T-helper 9 cell (primary cell): ENCODE data around the gene KMT2C.
"Not testable (repeated sequence)": the region's sequence is repeated elsewhere in the genome, so short reads cannot be mapped to it uniquely, and the experiment has no call there.

Source experiments
- DNase-seq: peaks from one replicate; pipeline ENCODE4 v3.0.0-alpha.2; 2020

KMT2C gene

DNA sequence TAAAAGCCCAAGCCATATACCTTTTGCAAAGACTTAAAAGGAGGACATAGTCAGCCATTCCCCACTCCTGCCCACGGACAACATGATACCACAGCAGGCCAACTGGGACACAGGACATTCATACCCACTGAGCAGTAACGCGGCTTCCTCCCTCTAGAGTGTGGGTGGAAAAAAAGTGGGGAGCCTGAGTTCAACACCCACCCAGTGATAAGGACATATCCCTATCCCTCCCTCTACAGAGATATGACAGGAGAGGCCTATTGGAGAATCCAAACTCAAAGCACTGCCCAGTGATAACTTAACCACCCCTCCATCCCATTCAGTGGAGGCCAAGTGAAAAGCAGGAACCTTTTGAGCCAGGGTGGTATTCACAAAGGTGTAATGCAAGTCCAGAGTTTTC, 148.8 kb downstream of the KMT2C start:
- not testable (repeated sequence) for DNase-seq

DNA sequence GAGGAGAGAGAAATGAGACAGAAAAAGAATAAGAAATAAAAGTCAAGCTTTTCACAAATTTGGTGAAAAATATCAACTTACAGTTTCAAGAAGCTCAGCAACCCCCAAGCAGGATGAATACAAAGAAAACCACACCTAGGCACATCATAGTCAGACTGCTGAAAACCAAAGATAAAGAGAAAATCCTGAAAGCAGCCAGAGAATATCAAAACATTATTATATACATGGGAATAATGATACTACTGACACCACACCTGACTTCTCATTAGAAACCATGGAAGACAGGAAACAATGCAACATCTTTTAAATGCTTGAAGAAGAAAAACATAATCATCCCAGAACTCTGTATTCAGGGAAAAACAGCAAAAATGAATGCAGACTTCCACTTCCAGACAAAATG, 149.6 kb downstream of the KMT2C start:
- DNase-seq = not testable (repeated sequence)

DNA sequence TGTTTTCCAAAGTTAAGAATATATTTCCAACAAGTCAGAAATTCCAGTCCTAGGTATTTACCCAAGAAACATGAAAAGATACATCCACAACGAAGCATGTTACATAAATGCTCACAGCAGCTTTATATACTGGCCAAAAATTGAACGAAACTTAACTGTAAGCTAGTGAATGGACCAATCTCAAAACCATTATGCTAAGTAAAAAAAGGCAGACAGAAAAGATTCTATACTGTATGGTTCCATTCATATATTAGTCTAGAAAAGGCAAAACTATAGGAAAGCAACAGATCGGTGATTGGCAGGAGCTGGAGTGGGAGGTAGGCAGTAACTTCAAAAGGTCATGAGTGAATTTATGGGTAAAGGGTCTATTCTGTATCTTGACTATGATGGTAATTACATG, 150.8 kb downstream of the KMT2C start:
- not testable (repeated sequence) for DNase-seq

DNA sequence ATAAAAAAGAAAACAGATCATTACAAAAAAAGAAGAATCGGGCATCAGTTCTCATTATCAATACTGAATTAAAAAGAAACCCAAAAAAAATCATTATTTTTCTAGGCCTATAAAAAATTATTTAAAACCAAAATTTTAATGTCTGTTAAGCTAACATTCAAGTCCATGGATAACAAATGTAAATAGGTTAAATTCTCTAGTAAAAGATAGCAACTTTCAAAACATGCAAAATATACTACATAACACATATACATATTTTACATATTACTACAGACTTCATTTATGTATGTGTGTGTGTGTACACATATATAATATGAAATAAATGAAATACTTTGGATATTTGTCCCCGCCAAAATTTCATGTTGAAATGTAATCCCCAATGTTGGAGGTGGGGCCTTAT, 158.1 kb downstream of the KMT2C start:
- DNase-seq = not testable (repeated sequence)

DNA sequence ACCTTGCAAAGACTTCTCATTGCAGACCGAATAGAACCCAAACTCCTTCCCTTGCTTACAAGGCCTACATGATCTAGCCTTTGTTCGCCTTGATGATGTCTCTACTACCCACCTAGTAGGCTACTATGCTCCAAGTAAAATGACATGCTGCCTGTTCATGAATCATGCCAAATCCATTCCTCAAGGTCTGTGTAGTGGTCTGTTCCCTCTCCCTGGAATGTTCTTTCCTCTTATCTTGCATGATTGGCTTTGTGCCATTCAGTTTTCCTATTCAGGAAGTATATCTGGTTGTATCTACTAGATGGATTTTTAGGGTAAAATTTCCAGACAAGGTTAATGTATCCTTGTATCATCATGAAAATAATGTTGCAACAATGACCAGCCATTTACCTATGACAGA, 165.4 kb downstream of the KMT2C start:
- not testable (repeated sequence) for DNase-seq

DNA sequence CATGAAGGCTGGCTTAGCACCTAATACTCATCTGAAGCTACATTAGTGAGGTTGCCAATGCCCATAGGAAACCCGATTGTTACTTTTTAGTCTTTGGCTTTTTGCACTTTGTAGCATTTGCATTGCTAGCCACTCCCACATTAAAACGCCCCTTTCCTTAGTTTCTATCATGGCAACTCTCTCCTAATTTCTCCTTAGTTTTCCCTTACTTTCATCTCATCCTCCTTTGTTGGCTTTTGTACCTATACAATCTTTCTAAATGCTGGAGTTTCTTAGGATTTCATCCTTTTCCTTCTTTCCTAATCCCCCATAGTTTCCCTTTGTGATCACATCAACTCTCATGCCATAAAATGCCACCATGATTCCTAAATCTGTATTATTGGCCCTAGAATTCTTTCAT, 168.9 kb downstream of the KMT2C start:
- not testable (repeated sequence) for DNase-seq

DNA sequence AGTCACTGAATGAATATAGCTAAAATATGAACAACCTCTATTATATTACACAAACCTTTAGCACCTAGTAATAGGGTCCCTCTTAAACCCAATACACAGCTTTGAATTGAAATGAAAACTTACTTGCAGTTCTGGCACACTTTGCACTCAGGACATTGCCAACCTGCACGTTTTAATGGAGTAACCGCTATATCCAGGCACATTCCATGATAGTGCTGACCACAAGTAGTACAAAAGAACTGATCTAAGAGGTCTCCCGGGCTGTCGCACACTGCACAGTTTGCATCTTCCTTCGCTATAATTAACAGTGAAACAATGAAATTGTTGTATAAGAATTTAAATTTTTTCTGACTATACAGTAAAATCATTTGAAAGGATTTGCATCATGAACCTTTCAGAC, 170.9 kb downstream of the KMT2C start:
- not testable (repeated sequence) for DNase-seq

DNA sequence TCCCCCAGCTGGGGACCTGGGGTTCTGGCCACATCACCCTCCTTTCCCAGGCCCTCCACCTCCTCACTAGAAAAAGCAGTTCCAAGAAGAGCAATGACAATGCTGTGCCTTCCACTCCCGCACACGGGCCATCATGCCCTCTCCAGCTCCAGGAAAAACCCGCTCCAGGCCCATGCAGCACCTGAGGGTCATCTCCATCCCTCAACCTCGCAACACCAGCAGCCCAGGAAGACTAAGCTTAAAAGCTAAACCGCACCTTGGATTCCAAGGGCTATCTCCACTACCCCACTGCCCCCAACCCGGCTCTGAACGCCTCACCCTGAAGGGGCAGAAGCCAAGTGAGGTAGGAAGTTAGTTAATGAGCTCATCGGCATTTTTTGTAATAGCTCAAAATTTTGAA, 173.7 kb downstream of the KMT2C start:
- not testable (repeated sequence) for DNase-seq

DNA sequence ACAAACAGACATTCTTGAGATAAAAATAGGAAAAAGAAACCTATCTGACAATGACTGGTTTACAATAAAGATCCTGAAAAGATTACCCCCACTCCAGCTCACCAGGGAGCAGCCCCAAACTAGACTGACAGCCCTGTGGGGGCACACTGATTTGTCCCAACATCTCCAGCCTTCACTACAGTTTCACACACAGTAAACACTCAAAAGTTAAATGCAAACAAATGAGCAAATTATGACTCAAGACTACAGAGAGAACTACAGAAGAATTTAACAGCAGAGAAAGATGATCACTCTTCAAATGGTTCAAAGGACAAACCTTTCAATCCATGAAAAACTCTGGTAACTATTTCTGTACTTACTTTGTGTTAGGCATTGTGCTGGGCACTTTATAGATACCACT, 176.2 kb downstream of the KMT2C start:
- not testable (repeated sequence) for DNase-seq

DNA sequence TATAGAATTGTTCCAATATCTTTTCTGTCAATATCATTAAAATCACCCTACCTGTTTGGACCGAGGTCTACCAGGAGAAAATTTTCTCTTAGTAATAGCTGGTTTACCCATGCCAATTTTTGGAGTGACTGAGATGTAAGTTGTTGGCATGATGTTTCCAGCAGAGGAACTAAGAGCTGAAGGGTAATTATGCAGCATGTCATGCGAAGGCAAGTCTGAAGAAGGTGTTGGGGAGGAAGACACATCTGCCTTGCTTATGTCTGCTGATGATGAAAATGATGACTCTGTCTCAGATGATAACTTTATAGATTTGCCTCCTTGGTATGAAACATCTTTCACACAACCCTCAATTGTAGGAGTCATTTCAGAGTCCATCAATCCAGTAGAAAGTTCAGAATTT, 188.0 kb downstream of the KMT2C start:
- not testable (repeated sequence) for DNase-seq

DNA sequence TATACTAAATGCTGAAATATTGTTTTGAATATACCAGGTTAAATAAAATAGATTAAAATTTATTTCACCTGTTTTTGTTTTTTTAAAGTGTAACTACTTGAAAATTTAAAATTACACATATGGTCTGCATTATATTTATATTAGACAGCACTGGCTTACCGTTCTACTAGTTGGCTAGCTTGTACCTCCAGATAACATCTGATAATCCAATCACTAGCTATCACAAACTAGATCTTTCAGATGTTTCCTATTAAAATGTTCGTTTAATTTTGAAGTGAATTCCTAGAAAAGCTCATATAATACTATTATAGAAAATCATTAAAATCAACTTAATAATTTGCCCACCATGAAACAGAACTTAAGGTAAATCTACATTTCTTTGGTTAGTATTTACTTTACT, 190.4 kb downstream of the KMT2C start:
- DNase-seq = not testable (repeated sequence)

DNA sequence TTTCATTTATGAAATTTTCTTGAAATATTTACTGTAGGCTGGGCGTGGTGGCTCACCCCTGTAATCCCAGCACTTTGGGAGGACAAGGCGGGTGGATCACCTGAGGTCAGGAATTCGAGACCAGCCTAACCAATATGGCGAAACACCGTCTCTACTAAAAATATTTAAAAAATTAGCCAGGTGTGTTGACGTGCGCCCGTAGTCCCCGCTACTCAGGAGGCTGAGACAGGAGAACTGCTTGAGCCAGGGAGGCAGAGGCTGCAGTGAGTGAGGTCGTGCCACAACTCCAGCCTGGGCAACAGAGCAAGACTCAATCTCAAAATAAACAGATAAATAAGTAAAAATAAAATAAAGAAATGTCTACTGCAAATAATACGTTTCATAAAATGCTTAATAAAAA, 192.3 kb downstream of the KMT2C start:
- DNase-seq = not testable (repeated sequence)

DNA sequence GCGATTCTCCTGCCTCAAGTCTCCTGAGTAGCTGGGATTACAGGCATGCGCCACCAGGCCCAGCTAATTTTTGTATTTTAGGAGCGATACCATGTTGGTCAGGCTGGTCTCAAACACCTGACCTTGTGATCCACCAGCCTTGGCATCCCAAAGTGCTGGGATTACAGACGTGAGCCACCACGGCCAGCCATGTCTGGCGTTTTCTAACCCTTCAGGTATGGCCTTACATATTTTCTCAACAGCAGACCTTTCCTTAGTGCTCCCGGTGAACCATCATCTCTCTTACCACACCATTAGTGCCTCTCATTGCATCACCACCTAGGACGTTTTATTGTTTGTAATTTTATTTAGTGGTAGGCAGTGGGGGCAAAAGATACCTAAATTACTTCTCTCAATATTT, 194.5 kb downstream of the KMT2C start:
- DNase-seq = not testable (repeated sequence)

DNA sequence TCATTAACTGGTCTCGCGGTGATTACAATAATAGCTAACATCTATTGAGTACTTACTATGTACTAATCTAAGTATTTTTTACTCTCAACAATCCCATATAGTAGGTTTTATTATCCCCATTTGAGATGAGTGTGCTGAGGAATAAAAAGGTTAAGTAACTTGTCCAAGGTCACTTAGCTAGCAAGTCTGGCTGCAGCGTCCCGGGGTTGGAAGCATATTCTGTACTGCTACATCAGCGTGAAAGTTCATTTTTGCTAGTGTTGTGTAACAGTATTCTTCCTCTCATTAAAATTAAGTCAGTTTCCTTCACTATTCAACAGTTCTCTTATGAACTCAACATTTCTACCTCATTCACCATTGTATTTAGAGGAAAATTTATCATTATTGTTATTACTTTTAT, 199.5 kb downstream of the KMT2C start:
- not testable (repeated sequence) for DNase-seq

DNA sequence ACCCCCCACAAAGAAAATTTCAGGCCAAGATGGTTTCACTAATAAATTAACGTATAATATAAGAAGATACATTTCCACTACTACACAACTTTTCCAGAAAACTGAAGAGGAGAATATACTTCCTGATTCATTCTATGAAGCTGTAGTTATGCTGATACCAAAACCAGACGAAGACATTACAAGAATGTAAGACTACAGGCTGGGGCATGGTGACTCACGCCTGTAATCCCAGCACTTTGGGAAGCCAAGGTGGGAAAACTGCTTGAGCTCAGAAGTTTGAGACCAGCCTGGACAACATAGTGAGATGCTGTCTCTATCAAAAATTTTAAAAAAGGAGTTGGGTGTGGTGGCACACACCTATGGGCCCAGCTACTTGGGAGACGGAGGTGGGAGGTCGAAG, 201.4 kb downstream of the KMT2C start:
- DNase-seq = not testable (repeated sequence)

DNA sequence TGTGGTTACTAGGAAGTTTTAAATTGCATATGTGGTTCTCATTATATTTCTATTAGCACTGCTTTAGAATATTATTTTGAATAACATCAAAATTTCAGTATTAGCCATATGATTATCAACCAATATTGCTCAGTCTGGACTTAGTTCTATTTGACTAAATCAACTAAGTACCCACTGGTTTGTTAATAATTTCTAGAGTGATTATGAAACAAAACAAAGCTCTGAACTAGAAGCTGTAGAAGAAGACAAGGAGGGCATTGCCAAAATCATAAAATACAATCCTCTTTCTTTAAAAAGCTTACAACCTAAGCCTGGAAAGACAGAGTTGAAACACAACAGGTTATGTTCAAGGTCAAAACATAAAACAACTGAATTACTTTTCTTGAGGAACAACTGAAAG, 204.7 kb downstream of the KMT2C start:
- no peak for DNase-seq

DNA sequence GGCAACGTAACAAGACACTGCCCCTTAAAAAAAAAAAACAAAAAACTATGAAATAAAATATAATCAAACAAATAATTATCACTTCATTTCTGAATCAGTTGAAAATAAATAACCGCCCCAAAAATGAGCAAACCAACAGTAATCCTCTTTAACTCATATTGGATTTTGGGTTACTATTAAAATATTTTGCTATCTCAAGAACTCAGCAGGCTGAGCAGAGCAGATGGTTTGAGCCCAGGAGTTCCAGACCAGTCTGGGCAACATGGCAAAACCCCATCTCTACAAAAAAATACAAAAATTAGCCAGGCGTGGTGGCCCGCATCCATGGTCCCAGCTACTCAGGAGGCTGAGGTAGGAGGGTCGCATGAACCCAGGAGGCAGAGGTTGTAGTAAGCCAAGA, 216.2 kb downstream of the KMT2C start:
- DNase-seq = not testable (repeated sequence)

DNA sequence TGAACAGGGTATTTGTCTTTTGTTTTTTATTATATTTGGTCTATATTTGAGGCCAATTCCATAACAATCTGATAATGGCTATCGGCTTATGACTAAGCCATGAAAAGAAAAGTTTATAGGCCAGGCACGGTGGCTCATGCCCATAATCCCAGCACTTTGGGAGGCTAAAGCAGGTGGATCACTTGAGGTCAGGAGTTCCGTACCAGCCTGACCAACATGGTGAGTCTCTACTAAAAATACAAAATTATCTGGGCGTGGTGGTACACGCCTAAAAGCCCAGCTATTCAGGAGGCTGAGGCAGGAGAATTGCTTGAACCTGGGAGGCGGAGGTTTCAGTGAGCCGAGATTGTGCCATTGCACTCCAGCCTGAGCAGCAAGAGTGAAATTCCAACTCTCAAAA, 227.0 kb downstream of the KMT2C start:
- not testable (repeated sequence) for DNase-seq

DNA sequence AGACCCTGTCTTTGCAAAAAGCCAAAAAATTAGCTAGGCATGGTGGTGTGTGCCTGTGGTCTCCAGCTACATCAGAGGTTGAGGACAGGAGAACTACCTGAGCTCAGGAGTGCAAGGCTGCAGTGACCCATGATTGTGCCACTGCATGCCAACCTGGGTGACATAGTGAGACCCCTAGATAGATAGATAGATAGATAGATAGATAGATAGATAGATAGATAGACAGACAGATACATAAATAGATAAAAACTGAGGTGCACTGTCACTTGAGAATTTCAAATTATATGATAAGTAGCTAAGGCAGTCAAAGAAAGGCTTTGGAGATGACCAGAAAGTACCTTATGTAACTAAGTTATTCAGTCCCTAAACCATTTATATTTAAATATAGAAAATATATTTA, 231.4 kb downstream of the KMT2C start:
- DNase-seq = not testable (repeated sequence)

DNA sequence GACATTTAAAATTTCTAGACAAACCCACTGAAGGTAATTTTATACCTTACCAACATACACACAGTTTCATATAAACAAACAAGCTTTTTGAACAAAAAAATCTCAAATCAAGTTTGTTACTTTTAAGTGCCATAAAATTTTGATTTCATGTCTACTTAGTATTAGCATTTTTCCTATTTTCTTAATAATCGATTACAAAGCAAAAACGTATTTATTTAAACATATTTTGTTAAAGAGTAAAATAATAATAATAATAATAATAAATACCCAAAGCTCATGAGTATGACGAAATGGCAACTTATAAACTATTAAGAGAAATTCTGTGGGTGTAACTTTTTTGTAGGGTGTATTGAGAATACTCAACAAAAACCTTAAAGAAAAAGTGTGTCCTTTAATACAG, 232.7 kb downstream of the KMT2C start:
- DNase-seq = no peak

DNA sequence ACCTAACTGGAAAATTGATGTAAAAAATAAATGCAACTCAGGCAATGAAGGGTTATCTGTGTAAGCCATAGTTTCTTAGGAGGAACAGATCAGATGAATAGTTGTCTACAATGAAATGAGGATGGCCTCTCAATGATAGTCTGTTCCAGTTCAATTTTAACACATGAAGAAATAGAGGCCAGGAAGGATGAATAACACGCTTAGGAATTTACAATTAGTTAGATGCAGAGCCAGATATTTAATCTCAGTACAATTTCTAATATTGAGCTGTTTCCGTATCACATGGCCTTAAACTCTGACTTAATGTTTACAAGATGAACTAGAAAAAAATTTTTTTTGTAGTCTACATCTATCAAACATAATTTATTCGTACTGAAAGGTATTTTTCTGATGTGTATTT, 233.7 kb downstream of the KMT2C start:
- DNase-seq = no peak

DNA sequence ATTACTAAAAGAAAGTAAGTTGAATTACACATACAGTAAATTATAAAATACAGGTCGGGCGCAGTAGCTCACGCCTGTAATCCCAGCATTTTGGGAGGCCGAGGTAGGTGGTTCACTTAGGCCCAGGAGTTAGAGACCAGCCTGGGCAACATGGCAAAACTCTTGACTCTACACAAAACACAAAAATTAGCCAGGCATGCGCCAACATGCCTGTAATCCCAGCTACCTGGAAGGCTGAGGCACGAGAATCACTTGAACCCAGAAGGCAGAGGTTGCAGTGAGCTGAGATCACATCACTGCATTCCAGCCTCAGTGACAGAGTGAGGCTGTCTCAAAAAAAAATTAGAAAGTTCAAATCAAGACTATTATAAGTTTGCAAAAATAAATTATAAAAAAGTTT, 235.4 kb downstream of the KMT2C start:
- DNase-seq = no peak

DNA sequence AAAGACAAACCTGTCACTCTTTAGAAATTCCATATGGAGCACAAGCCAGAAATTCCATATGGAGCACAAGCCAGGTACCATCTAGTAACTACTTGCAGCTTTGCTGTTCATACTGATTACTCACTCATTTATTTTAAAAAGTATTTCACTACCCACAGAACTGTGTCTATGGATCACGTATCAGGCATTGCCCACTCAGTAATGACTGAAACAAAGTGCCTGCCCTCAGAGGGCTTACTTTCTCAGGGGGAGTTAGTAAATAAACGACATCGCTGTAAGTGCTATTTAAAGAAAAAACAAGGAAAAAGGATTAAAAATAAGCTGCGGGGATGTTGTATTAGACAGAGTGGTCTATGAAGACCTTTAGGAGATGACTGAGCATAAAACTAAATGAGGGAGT, 239.4 kb downstream of the KMT2C start:
- no peak for DNase-seq

DNA sequence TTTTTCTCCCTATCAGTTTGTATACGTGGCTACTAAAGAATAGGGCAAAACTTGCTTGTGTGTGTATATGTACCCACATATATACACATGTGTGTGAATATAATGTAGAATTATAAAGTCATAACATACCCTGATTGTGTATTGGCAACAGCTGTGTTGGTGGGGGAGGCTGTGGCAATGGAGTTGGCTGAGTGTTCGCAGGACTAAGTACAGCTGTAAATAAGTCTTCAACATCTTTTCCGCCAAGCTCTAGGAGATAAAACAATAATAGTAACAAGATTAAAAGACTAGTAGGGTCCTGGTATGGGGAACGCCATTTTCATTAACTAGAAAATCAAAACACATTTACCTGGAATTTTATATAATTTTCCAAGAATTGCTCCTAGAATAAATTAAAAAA, 241.9 kb downstream of the KMT2C start:
- no peak for DNase-seq

DNA sequence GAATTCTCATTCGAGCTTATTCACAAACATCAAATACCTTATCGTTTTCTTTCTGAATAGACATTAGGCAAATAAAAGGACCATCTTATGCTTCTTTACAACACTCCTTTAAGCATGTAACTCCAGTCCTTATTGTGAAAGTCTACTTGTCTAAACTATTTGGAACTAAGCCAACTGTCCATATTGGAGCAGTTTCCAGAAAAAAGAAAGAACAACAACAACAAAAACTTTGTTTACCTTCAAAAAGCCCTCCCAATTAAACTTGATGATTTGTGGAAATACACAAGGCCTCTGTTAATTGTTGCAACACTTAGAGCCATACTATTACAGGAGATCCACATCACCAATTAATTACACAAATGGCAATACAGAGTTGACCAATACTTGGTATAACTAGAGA, 246.7 kb downstream of the KMT2C start:
- DNase-seq = no peak

DNA sequence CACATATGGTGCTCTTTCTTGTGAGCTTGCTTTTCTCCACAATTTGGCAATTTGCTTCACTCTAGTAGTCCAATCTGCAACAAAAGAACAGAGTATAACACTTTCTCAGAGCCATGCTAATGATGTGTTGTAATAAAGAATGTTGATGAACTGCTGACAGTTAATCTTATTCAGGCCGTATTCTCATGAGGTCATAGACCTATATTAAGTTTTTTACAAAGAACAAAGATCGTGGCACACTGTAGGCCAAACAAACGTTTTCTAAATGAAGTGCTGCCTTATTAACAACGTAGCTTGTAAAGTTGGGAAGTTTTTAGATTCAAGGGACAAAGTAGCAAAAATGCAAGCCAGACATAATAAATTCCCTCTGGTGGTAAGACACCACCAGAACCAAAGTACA, 250.2 kb downstream of the KMT2C start:
- DNase-seq = no peak
